ENCODE measurements around the gene STX4. TPM values are rescaled to one million over a fixed set of nuclear protein-coding genes. Genes with fewer than 3 reads are reported as not detected.
A peak's percentile ranks its signal among the peaks of the same experiment; 100 is the strongest.

Gene STX4
- total and polyA plus RNA-seq, 4 donors: 52.8 to 121 (median 81.0) TPM

- Histone ChIP-seq H3K27me3 (ENCODE audit: control insufficient read depth in 1 of 2, insufficient read depth in 2 of 2, low read length in 1 of 2) (no peaks in the 10 kb centered on the region), H3K36me3 (ENCODE audit: control insufficient read depth in 1 of 2, insufficient read depth in 2 of 2, low read length in 1 of 2) (peaks cover 0 to 3% of the 10 kb centered on the region in 2 donors), H3K9me3 (ENCODE audit: control insufficient read depth, low read length) (no peaks in the 10 kb centered on the region), H3K4me3 (ENCODE audit: low read length in 2 of 2) (no peak overlapping the region), H3K27ac (ENCODE audit: low read depth in 1 of 2, low read length in 2 of 2) (no peak overlapping the region), H3K4me1 (ENCODE audit: control insufficient read depth in 1 of 2, insufficient read depth in 2 of 2, low read length in 2 of 2) (no peaks in the 10 kb centered on the region)
- WGBS, 2 donors: 93% methylated on average over 13 of the region's 13 CpGs
- intact Hi-C loops (cut with DNase I): no loop called here
- ATAC-seq (ENCODE audit: low FRiP score): no peak
- DNase-seq: no peak
Measured at GRCh38 chr16:31080756-31081419, 47.5 kb downstream of the STX4 start.

DNA sequence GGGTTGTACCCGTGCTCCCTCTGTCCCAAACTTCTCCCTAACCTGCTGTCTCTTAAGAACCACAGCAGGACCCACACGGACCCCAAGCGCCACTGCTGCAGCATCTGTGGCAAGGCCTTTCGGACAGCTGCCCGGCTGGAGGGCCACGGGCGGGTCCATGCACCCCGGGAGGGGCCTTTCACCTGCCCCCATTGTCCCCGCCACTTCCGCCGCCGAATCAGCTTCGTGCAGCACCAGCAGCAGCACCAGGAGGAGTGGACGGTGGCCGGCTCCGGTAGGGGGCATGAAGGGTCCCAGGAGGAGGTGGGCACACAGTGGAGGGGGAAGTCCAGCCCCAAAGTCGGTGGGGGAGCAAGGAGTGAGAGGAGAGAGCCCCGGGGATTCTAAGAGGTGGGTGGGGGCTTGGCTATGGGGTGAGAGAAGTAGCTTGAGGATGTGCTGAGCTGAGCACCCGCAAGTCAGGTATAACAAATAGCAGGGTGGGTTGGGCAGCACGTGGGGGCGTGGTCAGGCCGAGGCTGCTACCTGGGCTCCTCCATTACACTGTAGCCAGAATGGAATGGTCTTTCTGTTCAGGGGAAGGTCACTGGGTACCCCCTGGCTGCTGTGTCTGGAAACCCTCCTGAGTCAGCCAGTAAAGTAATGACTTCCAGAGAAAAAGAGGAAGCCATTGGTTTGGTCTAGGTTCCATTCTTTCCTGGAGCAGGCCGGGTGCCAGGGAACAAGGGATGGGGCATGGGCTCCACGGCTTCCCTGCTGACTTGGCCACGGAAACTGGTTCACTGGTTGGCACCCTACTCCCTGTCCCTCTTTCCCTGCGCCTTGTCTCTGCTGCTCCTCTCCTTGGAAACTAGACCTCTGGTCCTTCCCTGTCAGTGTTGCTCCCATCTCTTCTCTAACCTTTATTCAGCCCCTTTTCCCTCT lies 48.3 kb downstream of the STX4 start:
- H3K9me3 ChIP-seq (ENCODE audit: control insufficient read depth, low read length): no peaks in the 10 kb centered on the region
- no peak overlapping the region for H3K4me3 ChIP-seq (ENCODE audit: low read length in 2 of 2)
- peak in 1 of 2 donors; percentile 69 for DNase-seq
- ATAC-seq (ENCODE audit: low FRiP score): no peak
- no peaks in the 10 kb centered on the region for H3K27me3 ChIP-seq (ENCODE audit: control insufficient read depth in 1 of 2, insufficient read depth in 2 of 2, low read length in 1 of 2)
- H3K27ac ChIP-seq (ENCODE audit: low read depth in 1 of 2, low read length in 2 of 2): no peak overlapping the region
- intact Hi-C loops (cut with DNase I): no loop called here
- no peaks in the 10 kb centered on the region for H3K4me1 ChIP-seq (ENCODE audit: control insufficient read depth in 1 of 2, insufficient read depth in 2 of 2, low read length in 2 of 2)
- peaks cover 0 to 3% of the 10 kb centered on the region in 2 donors for H3K36me3 ChIP-seq (ENCODE audit: control insufficient read depth in 1 of 2, insufficient read depth in 2 of 2, low read length in 1 of 2)
- 81 to 82% methylated on average over 26 of the region's 26 CpGs for WGBS, 2 donors

- intact Hi-C loops (cut with DNase I): no loop called here
- no peaks in the 10 kb centered on the region for H3K4me1 ChIP-seq (ENCODE audit: control insufficient read depth in 1 of 2, insufficient read depth in 2 of 2, low read length in 2 of 2)
- DNase-seq (no peak), ATAC-seq (ENCODE audit: low FRiP score) (no peak)
- peaks cover 0 to 3% of the 10 kb centered on the region in 2 donors for H3K36me3 ChIP-seq (ENCODE audit: control insufficient read depth in 1 of 2, insufficient read depth in 2 of 2, low read length in 1 of 2)
- 68% methylated on average over 13 to 14 of the region's 14 CpGs for WGBS, 2 donors
- H3K27ac ChIP-seq (ENCODE audit: low read depth in 1 of 2, low read length in 2 of 2): no peak overlapping the region
- no peaks in the 10 kb centered on the region for H3K27me3 ChIP-seq (ENCODE audit: control insufficient read depth in 1 of 2, insufficient read depth in 2 of 2, low read length in 1 of 2)
- no peak overlapping the region for H3K4me3 ChIP-seq (ENCODE audit: low read length in 2 of 2)
- no peaks in the 10 kb centered on the region for H3K9me3 ChIP-seq (ENCODE audit: control insufficient read depth, low read length)
Measured at GRCh38 chr16:31082368-31083045, 49.1 kb downstream of the STX4 start.

- Histone ChIP-seq H3K27ac (ENCODE audit: low read depth in 1 of 2, low read length in 2 of 2) (no peak overlapping the region), H3K4me3 (ENCODE audit: low read length in 2 of 2) (no peak overlapping the region), H3K9me3 (ENCODE audit: control insufficient read depth, low read length) (no peaks in the 10 kb centered on the region), H3K27me3 (ENCODE audit: control insufficient read depth in 1 of 2, insufficient read depth in 2 of 2, low read length in 1 of 2) (no peaks in the 10 kb centered on the region), H3K36me3 (ENCODE audit: control insufficient read depth in 1 of 2, insufficient read depth in 2 of 2, low read length in 1 of 2) (peaks cover 0 to 3% of the 10 kb centered on the region in 2 donors), H3K4me1 (ENCODE audit: control insufficient read depth in 1 of 2, insufficient read depth in 2 of 2, low read length in 2 of 2) (no peaks in the 10 kb centered on the region)
- intact Hi-C loops (cut with DNase I): no loop called here
- ATAC-seq (ENCODE audit: low FRiP score) (no peak), DNase-seq (no peak)
- WGBS, 2 donors: 69 to 72% methylated on average over 9 of the region's 9 CpGs
Measured at GRCh38 chr16:31083081-31083480, 49.7 kb downstream of the STX4 start.

- Histone ChIP-seq H3K4me3 (ENCODE audit: low read length in 2 of 2) (no peak overlapping the region), H3K36me3 (ENCODE audit: control insufficient read depth in 1 of 2, insufficient read depth in 2 of 2, low read length in 1 of 2) (peaks cover 0 to 3% of the 10 kb centered on the region in 2 donors), H3K4me1 (ENCODE audit: control insufficient read depth in 1 of 2, insufficient read depth in 2 of 2, low read length in 2 of 2) (no peaks in the 10 kb centered on the region), H3K27ac (ENCODE audit: low read depth in 1 of 2, low read length in 2 of 2) (no peak overlapping the region), H3K27me3 (ENCODE audit: control insufficient read depth in 1 of 2, insufficient read depth in 2 of 2, low read length in 1 of 2) (no peaks in the 10 kb centered on the region), H3K9me3 (ENCODE audit: control insufficient read depth, low read length) (no peaks in the 10 kb centered on the region)
- WGBS, 2 donors: 66 to 71% methylated on average over 5 of the region's 5 CpGs
- DNase-seq (no peak), ATAC-seq (ENCODE audit: low FRiP score) (no peak)
- intact Hi-C loops (cut with DNase I): no loop called here
Measured at GRCh38 chr16:31083556-31083955, 50.2 kb downstream of the STX4 start.

- intact Hi-C loops (cut with DNase I): no loop called here
- H3K4me1 ChIP-seq (ENCODE audit: control insufficient read depth in 1 of 2, insufficient read depth in 2 of 2, low read length in 2 of 2): no peaks in the 10 kb centered on the region
- no peaks in the 10 kb centered on the region for H3K27me3 ChIP-seq (ENCODE audit: control insufficient read depth in 1 of 2, insufficient read depth in 2 of 2, low read length in 1 of 2)
- no peaks in the 10 kb centered on the region for H3K9me3 ChIP-seq (ENCODE audit: control insufficient read depth, low read length)
- peak in 1 of 2 donors; percentile 69 for DNase-seq
- WGBS, 2 donors: 65 to 69% methylated on average over 13 of the region's 13 CpGs
- H3K27ac ChIP-seq (ENCODE audit: low read depth in 1 of 2, low read length in 2 of 2): no peak overlapping the region
- ATAC-seq (ENCODE audit: low FRiP score): no peak
- H3K36me3 ChIP-seq (ENCODE audit: control insufficient read depth in 1 of 2, insufficient read depth in 2 of 2, low read length in 1 of 2): peaks cover 0 to 3% of the 10 kb centered on the region in 2 donors
- H3K4me3 ChIP-seq (ENCODE audit: low read length in 2 of 2): no peak overlapping the region
Measured at GRCh38 chr16:31083981-31084380, 50.6 kb downstream of the STX4 start.

DNA sequence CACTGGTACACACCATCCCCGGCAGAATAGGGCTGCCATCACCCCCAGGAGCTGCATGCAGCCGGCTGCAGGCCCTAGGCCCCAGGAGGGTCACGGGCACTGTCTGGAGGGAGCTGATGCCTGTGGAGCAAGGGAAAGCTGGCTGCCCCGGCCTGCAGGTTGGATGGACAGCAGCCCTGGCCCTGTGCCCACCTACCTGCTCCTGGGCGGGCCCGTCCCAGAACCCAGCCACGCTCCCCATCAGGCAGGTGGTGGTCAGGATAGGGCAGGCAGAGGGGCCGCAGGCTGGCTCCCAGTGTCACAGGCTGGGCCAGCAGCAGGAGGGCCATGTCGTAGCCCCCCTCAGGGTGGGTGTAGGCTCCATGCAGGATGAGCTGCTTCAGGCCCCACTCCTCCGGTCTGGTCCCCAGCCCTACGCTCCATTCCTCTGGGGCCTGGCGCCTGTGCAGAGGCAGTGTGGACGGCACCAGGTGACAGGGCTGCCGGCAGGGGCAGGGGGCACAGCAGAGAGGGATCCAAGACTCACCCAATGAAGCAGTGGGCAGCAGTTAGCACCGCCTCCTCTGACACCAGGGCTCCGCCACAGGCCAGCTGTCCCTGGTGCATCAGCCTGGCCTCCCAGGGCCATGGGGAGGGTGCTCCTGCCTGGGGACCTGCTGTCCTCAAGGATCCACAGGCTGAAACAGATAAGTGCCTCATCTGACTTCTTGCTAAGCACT lies 51.4 kb downstream of the STX4 start:
- peaks cover 0 to 3% of the 10 kb centered on the region in 2 donors for H3K36me3 ChIP-seq (ENCODE audit: control insufficient read depth in 1 of 2, insufficient read depth in 2 of 2, low read length in 1 of 2)
- H3K27ac ChIP-seq (ENCODE audit: low read depth in 1 of 2, low read length in 2 of 2): no peak overlapping the region
- H3K4me3 ChIP-seq (ENCODE audit: low read length in 2 of 2): no peak overlapping the region
- intact Hi-C loops (cut with DNase I): no loop called here
- 80 to 84% methylated on average over 14 to 16 of the region's 16 CpGs for WGBS, 2 donors
- no peaks in the 10 kb centered on the region for H3K4me1 ChIP-seq (ENCODE audit: control insufficient read depth in 1 of 2, insufficient read depth in 2 of 2, low read length in 2 of 2)
- no peaks in the 10 kb centered on the region for H3K27me3 ChIP-seq (ENCODE audit: control insufficient read depth in 1 of 2, insufficient read depth in 2 of 2, low read length in 1 of 2)
- ATAC-seq (ENCODE audit: low FRiP score): no peak
- DNase-seq: peak in 1 of 2 donors; percentile 76
- H3K9me3 ChIP-seq (ENCODE audit: control insufficient read depth, low read length): no peaks in the 10 kb centered on the region

- intact Hi-C loops (cut with DNase I): no loop called here
- H3K27ac ChIP-seq (ENCODE audit: low read depth in 1 of 2, low read length in 2 of 2): no peak overlapping the region
- H3K9me3 ChIP-seq (ENCODE audit: control insufficient read depth, low read length): no peaks in the 10 kb centered on the region
- ATAC-seq (ENCODE audit: low FRiP score) (no peak), DNase-seq (no peak)
- no peaks in the 10 kb centered on the region for H3K4me1 ChIP-seq (ENCODE audit: control insufficient read depth in 1 of 2, insufficient read depth in 2 of 2, low read length in 2 of 2)
- no peak overlapping the region for H3K4me3 ChIP-seq (ENCODE audit: low read length in 2 of 2)
- H3K36me3 ChIP-seq (ENCODE audit: control insufficient read depth in 1 of 2, insufficient read depth in 2 of 2, low read length in 1 of 2): no peaks in the 10 kb centered on the region
- H3K27me3 ChIP-seq (ENCODE audit: control insufficient read depth in 1 of 2, insufficient read depth in 2 of 2, low read length in 1 of 2): no peaks in the 10 kb centered on the region
- 72% methylated on average over 8 of the region's 8 CpGs for WGBS, 2 donors
Measured at GRCh38 chr16:31085411-31085810, 52.1 kb downstream of the STX4 start.

All from aorta (tissue), 5 donors.